Activated CD8-positive, alpha-beta memory T cell treated with anti-CD3 and anti-CD28 coated beads for 4 hours (primary cell): ENCODE results near the gene DIP2A.

ENCODE experiments used
- DNase-seq, 2 donors: peaks; one replicate each; pipeline ENCODE4 v3.0.0-alpha.2; 2020; ENCODE audit warnings: low read depth in 2 of 2

Gene DIP2A

DNA sequence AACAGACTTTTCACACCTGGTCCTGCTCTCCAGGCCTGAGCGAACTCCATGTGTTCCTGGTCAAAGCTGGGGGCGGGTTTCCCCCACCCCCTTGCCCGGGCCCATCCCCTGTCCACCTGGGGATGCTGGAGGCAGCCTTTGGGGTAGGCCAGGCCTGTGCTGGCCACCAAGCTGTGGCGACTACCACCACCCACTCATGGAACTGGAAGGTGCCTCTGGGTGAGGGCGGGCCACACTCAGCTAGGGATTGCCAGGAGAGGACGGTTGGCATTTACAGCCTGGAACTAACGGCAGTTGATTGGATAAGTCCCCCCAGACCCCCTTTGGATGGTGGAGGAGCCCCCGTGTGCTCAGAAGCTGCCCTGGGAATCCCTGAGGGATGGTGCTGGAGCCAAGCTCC lies 138.3 kb downstream of the DIP2A start:
- DNase-seq = no peak

DNA sequence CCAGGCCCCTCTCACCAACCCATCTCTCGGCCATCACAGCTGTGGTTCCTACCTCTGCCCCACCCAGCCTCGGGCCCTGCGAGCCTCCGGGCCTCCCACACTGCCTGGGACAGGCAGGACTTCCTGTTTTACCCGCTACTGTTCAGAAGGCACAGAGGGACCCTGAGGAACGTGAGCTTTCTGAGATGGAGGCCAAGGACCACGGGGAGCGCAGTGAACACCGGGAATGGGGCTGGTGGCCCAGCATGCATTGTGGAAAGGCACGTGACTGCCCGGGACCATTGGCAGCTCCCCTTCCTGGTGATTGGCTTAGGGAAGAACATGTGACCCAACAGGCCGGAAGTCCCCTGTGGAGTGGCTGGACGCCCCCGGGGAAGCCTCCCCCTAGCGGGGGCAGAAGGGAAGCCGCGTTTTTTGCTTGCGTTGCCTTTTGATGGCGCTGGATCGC lies 139.2 kb downstream of the DIP2A start:
- no peak for DNase-seq

DNA sequence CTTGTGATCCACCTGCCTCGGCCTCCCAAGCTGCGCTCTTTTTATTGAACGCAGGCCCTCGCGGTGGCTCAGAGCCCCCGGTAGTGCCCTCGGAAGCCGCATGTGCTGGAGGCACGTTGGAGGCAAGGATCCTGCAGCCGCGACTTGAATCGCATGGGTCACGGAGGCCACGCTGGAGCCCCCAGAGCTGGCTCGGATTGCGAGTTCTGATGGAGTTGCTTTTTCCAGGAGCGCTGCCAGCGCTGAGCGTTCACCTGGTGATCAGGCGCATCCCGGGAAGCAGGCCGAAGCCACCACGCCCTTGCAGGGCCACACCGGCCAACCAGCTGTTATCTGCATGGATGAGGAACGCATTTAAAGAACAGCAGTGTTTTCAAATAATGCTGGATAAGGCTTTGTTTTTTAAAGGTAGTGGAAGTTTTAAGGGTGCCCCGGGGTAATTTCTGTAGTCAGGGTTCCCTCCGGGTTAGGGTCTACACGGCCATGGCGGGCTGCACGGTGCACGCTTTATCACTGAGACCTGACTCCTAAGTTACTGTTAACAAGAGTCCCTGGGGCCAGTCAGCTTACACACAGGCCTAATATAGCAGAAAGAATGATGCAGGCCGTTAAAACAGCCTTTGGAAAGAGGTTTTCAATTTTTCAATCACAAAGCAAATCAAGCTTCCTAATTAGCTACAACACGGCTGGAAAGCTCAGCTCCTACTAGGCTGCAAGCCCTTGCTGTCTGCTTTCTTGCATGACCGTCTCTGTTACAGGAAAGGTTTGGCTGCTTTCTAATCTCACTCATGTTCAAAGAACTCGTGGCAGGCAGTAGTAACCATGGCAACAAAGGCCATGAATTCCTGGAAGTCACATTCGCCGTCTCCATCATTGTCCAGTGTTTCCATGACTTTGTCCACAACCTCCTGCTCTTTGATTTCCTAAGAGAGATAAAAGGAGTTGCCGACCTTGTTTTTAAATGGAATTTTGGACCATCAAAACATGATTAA lies 140.2 kb downstream of the DIP2A start:
- DNase-seq = no peak

DNA sequence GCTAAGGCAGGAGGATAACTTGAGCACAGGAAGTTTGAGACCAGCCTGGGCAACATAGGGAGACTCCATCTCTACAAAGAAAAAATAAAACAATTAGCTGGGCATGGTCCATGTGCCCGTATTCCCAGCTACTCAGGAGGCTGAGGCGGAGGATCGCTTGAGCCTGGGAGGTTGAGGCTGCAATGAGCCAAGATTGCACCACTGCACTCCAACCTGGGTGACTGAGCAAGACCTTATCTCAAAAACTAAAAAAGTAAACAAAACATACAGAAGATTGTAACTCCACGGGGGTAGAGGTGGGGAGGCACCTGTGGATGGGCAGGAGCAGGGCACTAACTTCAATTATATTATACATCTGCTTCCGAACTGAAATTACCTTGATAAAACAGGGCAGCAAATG lies 141.6 kb downstream of the DIP2A start:
- no peak for DNase-seq

DNA sequence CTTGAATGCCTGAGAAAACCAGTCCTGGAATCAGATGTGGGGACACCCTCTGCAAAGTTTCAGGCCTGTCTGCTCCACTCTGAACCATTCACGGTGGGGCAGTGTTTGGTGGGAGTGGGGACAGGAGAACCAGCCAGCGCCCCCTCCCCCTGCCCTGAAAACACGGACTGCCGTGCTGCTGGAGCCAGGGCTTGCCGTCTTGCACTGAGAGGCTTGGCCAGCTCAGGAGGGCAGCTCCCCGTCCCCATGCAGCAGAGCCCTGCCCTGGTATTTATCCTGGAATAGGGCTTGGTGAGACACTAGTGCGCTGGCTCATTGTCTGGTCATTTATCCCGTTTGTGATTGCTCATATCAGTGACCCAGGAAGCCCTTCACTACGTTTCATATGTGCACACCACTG lies 142.3 kb downstream of the DIP2A start:
- no peak for DNase-seq

DNA sequence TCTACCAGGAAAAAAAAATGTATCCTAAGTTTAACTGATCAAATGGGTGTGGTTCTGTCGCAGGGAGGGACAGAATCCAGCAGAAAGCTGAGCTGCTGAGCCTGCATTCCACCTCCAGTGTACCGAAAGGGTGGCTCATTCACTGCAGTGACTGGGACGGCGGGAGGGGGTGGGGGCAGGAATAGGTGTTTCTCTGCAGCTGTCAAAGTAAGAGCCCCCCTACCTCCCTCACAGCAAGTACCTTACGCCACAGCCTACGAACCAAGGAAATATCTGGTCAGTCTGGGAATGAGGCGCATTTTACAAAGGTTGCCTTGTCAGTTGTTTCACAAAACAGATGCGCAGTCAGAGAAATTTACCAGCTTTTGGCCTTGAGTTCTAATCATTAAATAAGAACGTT lies 144.5 kb downstream of the DIP2A start:
- DNase-seq = no peak

DNA sequence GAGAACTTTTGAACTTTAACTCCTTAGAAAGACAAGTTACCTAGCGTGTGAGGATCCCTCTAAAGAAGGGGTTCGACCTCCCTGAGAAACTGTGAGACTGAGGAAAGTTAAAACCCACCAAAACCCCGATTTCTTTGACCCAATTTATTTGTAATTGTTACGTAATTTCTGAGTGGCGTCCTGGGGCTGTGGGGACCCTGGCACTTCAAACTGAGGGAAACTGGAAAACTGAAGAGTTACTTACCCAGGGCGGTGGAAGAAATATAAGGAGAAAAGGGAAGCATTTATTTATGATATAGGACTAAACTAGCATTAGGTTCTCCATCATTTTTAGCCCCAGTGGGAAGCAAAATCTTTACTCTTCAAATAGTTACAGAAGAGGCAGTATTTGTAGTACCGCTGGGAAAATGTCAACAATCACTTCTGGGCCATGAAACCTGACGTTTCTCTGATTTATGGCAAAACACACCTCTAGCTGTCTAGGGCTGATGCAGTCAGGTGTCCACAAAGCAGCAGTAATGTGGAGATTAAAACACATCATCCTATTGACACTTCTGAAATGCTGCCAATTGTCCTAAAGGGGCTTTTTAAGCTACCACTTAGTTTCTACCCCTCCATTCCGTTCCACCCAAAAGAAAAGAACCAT lies 145.8 kb downstream of the DIP2A start:
- DNase-seq = no peak

DNA sequence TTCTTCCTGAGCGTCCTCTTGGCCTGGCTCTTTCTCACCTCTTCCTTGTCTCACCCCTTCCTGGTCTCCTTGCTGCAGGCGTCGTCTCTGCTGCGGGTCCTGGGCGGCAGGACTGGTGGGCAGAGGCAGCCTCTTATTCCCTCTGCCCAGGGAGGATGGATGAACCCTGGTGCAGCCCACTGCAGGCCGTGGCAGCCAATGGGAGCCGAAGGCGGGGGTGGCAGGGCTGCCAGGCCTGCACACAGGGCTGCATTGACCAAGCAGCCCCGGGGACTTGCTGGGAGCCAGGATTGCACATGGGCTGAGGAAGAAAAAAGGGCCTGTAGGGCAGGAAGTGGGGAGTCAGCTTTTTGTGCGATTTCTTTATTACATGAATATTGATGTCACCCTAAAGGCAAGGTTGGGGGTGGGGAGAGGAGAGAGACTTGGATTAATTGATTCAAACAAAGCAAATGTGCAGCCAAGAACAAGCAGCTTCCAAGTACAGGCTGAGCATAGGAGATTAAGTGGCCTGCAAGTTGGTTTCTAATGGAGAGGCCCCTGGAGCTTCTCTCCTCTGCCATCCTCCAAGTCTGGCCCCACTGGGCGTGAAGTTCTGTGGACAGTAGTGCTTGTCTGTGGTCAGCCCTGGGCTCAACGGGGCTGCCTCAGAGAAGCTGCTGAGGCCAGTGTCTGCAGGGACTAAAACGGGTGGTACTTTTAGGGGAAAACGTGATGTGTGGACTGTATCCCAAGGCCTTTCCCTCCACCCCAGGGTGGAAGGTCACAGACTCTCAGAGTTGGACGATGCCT lies 146.5 kb downstream of the DIP2A start, which contains the start of gene S100B:
Gene S100B (minus strand): TSS at position 108 of the 792 bp plus-strand sequence. CDS start 2,667 bp downstream, outside the sequence.
- DNase-seq = no peak

DNA sequence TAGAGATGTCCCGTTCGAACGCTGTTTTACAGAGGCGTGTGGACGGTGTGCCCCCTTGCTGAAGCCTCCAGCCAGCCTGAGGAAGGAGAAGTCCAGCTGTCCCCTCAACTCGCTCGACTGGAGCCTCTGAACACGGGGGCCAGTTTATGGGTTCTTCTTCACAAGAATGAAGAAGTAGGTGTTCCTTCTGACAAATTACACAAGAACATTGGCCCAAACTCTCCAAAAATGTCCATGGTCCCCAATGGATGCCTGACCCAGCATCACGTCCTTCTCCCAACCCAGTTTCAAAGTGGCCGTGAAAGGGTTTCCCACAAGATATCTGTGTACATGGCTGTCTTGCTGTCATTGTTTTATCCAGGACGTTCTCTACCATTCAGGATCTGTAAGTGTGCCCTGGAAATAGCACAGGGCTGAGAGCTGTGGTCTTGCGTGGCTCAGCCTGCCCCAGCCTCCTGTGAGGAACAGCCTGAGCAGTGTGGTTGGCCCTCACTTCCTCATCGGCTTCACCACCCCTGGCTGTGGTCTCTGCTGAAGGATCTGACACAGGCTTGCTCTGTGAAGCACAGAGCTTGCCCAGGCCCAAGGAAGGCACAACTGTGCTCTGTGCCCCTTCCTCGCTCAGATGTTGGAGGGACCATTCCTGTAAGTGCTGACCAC lies 147.2 kb downstream of the DIP2A start:
- DNase-seq = peak; percentile 17 to 20

DNA sequence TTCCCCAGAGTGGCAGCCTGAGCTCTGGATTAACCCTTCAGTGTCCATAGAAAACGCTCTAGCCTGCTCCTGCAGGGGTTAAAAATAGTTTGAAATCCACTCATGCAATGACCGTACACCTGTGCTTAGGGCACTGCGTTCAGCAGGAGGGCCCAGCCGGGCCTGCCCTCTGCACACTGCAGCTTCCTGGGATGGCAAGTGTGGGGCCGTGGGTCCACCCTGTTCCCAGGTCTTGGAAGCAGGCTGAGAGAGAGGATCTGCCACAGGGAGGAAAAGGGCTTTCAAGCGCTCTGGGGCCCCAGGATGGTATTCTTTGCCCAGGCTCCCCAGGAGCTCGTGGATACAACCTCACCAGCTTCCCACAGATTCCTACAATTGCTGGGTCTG lies 147.7 kb downstream of the DIP2A start:
- DNase-seq = no peak

DNA sequence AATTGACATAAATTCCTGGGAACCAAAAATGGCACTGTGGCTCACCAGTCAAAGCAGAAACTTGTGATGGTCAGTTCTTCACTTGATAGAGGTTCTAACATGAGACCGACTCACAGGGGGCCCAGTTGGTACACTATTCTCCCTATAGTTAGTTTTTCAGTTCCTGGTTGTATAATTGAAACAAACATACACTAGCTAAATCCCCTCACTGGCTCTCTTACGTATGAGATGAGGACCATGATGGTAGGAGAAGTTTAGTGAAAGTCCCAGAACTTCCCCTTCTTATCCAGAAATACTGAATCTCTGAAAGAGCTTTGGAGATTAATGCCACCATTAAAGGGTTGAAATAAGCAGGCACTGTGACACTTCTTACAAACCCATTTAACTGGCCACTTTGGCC lies 148.9 kb downstream of the DIP2A start:
- no peak for DNase-seq

DNA sequence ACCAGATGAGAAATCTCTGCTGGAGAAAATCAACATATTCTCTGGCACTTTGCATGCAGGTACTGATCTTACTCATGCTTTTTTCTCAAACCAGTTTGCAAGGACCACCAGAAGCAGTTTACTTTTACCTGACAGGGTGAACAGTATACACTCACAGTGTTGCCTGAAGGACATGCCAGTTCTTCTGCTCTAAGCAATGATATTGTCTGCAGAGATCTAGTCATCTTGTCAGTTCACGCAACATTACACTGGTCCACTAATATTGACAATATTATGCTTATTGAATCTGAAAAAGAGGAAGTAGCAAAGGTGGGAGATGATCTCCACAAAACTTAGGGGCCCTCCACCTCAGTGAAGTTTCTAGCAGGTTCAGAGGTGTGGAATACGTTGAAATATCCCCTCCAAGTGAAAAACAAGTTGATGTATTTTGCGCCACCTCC lies 150.0 kb downstream of the DIP2A start:
- no peak for DNase-seq

DNA sequence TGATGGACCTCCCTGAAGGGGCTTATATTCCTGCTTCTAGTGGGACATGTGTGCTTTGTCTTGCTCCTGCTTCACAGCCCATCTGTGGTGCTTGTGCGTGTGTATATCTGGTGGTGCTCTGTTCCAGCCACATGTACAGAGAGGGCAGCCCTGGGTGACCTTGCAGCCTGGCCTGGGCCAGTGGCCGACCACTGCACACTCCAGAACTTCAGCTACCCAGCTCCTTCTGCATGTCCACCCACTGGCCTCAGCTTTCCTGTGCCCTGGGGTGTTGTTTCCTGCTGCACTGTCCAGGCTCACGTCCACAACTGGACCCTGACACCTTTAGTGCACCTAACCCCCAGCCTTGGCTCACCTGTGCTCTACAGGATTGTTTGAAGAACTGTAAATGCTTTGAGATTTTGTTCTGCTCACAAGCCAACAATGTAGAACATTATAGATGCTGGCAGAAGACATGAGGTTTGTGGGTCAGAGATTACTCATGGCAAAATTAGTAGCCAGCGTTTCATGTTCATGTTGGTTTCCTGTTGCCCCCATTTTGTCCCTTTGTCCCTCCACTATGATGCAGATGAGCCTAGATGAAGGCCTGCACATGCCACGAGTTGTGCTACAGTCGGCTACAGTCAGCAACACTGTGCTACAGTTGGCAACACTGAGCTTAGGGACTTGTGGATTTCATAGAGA lies 151.5 kb downstream of the DIP2A start:
- no peak for DNase-seq

DNA sequence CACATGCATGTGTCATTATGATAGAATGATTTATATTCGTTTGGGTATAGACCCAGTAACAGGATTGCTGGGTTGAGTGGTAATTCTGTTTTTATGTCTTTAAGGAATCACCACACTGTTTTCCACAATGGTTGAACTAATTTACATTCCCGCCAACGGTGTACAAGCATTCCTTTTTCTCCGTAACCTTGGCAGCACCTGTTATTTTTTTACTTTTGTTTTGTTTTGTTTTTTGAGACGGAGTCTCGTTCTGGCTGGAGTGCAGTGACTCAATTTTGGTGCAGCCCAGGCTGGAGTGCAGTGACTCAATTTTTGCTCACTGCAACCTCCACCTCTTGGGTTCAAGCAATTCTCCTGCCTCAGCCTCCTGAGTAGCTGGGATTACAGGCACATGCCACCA lies 154.7 kb downstream of the DIP2A start:
- DNase-seq = no peak

DNA sequence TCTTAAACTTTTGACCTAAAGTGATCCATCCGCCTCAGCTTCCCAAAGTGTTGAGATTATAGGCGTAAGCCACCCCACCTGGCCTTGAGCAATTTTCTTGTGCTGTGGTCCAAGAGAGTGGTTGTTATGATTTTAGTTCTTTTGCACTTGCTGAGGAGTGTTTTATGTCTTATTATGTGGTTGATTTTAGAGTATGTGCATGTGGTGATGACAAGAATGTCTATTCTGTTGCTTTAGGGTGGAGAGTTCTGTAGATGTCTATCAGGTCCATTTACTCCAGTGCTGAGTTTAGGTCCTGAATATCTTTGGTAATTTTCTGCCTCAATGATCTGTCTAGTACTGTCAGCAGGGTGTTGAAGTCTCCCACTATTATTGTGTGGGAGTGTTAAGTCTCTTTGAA lies 157.4 kb downstream of the DIP2A start:
- DNase-seq = no peak

DNA sequence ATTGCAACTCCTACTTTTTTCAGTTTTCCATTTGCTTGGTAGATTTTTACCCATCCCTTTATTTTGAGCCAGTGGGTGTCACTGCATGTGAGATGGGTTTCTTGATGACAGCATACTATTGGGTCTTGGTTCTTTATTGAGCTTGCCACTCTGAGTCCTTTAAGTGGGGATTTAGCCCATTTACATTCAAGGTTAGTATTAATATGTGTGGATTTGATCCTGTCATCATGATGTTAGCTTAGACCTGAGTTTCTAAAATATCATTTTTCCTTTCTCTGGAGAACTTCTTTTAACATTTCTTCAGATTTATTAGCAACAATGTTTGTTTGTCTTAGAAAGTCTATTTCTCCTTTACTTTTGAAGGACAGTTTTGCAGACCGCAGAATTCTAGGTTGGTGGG lies 158.0 kb downstream of the DIP2A start:
- no peak for DNase-seq

DNA sequence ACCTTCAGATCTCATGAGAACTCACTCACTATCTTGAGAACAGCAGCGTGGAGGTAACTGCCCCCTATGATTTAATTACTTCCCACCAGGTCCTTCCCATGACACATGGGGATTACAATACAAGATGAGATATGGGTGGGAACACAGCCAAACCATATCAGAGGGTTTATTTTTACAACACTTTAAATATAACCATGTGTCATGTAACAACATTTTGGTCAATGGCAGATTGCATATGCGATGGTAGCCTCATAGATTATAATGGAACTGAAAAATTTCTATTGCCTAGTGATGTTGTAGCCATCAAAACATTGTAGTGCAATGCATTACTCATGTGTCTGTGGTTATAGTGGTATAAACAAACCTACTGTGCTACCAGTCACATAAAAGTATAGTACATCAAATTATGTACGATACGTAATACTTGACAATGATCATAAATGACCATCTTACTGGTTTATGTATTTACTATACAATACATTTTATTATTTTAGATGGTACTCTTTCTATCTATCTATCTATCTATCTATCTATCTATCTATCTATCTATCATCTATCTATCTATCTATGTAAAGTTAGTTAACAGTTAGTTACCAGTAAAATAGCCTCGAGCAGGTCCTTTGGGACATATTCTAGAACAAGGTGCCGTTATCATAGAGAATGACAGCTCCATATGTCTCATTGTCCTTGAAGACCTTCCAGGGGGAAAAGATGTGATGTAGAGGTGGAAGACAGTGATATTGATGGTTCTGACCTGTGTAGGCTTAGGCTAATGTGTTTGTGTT lies 158.8 kb downstream of the DIP2A start:
- DNase-seq = no peak

DNA sequence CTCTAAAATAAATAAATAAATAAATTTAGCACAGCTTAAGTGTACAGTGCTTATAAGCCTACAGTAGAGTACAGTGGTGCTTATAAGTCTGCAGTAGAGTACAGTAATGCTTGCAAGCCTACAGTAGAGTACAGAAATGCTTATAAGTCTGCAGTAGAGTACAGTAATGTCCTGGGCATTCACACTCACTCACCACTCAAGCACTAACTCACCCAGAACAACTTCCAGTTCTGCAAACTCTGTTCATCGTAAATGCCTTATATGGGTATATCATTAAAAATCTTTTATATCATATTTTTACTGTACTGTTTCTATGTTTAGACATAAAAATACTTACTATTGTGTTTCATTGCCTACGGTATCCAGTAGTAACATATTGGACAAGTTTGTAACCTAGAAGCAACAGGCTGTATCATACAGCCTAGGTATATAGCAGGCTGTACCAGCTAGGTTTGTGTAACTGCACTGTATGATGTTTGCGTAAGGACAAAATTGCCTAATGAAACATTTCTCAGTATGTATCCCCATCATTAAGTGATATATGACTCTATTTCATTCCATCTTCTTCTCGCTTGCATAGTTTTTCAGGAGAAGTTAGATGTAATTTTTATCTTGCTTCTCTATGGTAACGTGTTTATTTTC lies 160.2 kb downstream of the DIP2A start:
- DNase-seq = no peak
